Parathyroid adenoma (tissue), 2 donors: ENCODE measurements around the gene TRPV4.

Experiments
- H2AFZ ChIP-seq: fragments of 300-600 bp; sonication (generic); one replicate; pipeline ENCODE4 v1.7.0; 2017; ENCODE audit warnings: antibody characterized with exemption, mild to moderate bottlenecking
- H3K27ac ChIP-seq: fragments of 300-600 bp; sonication (generic); one replicate; pipeline ENCODE4 v1.7.0; 2017
- H3K27me3 ChIP-seq: fragments of 300-600 bp; sonication (generic); one replicate; pipeline ENCODE4 v1.7.0; 2017; ENCODE audit warnings: low read length; ENCODE audit not compliant: control insufficient read depth, insufficient read depth
- H3K36me3 ChIP-seq: fragments of 300-600 bp; sonication (generic); one replicate; pipeline ENCODE4 v1.7.0; 2017; ENCODE audit warnings: low read length; ENCODE audit not compliant: control insufficient read depth, insufficient read depth
- H3K4me1 ChIP-seq: fragments of 300-600 bp; sonication (generic); one replicate; pipeline ENCODE4 v1.7.0; 2017; ENCODE audit warnings: control low read depth
- H3K4me2 ChIP-seq: fragments of 300-600 bp; sonication (generic); one replicate; pipeline ENCODE4 v1.7.0; 2017; ENCODE audit warnings: low read length
- H3K4me3 ChIP-seq: fragments of 300-600 bp; sonication (generic); one replicate; pipeline ENCODE4 v1.7.0; 2017; ENCODE audit warnings: low read depth, low read length
- H3K79me2 ChIP-seq: fragments of 300-600 bp; sonication (generic); one replicate; pipeline ENCODE4 v1.7.0; 2017; ENCODE audit warnings: control low read depth
- H3K9ac ChIP-seq: fragments of 300-600 bp; sonication (generic); one replicate; pipeline ENCODE4 v1.7.0; 2017; ENCODE audit warnings: mild to moderate bottlenecking
- H3K9me3 ChIP-seq: fragments of 300-600 bp; sonication (generic); one replicate; pipeline ENCODE4 v1.7.0; 2017; ENCODE audit warnings: low read length; ENCODE audit not compliant: control insufficient read depth
- TF ChIP-seq, protein P1 (sequence below): fragments of 300-600 bp; sonication (generic); IDR thresholded peaks from one replicate; pipeline ENCODE4 v1.7.0; 2017; ENCODE audit warnings: antibody characterized with exemption, mild to moderate bottlenecking
- donor health status: primary hyperparathyroidism.

Gene TRPV4

DNA sequence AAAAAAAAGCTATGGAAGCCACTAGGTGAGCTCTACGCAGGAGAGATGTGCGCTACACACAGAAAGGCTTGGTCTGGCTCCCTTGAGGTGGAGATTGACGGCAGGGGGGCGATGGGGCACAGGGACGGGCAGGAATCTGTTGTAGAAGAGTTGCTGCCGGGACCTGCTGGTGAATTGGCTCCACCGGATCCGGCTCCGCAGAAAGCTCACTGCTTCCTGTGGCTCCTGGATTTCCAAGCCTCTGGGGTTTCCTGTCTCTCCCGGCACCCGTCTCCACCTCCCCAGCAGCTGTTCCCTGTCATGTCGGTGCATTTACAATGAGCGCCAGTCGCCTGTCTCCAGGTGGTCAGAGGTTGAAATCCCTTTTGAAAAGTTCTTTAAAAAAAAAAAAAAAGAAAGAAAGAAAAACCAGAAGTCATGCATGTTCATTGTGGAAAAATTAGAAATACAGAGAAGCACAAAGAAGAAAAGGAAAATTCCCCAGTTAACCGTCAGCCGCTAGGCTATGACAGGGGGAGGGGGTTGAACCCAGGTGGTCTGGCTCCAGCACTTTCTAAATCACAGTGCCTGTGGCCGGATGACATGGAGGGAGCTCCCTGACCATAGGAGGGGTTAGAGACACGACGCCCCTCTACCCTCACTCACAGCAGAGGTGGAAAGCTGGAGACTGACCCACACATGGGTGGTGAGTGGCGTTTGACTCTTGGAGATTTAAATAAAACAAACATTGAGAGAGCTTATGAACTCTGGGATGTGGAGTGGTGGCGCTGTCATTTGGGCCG lies 98.8 kb downstream of the TRPV4 start:
- Histone ChIP-seq H3K4me3 (no peak overlapping the region), H3K27ac (no peak overlapping the region), H3K4me1 (peaks cover 23% of the 10 kb centered on the region), H3K9me3 (no peaks in the 10 kb centered on the region), H3K27me3 (no peaks in the 10 kb centered on the region), H3K79me2 (no peaks in the 10 kb centered on the region), H2AFZ (no peak overlapping the region), H3K36me3 (no peaks in the 10 kb centered on the region), H3K4me2 (no peak overlapping the region), H3K9ac (no peak overlapping the region)
- TF ChIP-seq, protein P1, sequence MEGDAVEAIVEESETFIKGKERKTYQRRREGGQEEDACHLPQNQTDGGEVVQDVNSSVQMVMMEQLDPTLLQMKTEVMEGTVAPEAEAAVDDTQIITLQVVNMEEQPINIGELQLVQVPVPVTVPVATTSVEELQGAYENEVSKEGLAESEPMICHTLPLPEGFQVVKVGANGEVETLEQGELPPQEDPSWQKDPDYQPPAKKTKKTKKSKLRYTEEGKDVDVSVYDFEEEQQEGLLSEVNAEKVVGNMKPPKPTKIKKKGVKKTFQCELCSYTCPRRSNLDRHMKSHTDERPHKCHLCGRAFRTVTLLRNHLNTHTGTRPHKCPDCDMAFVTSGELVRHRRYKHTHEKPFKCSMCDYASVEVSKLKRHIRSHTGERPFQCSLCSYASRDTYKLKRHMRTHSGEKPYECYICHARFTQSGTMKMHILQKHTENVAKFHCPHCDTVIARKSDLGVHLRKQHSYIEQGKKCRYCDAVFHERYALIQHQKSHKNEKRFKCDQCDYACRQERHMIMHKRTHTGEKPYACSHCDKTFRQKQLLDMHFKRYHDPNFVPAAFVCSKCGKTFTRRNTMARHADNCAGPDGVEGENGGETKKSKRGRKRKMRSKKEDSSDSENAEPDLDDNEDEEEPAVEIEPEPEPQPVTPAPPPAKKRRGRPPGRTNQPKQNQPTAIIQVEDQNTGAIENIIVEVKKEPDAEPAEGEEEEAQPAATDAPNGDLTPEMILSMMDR, result no peak
